ENCODE measurements around the gene CT45A6.
"Not testable (repeated sequence)": the region's sequence is repeated elsewhere in the genome, so short reads cannot be mapped to it uniquely, and the experiment has no call there.

GRCh38 chrX:135819912-135820311 lies 17.3 kb upstream of the CT45A6 start, which contains the start of gene CT45A2:
- not testable (repeated sequence) for TF ChIP-seq CTCF (IDR thresholded peaks at IDR 0.05); ZFX (IDR thresholded peaks at IDR 0.05; ENCODE audit: borderline replicate concordance)

Data from 22Rv1 (cell line).